SJCRH30 (cell line): ENCODE data around the gene SERPINA1. TPM values are rescaled to one million over a fixed set of nuclear protein-coding genes. Genes with fewer than 3 reads are reported as not detected.

Experiments used
- DNase-seq, 2 experiments: peaks; one replicate each; pipeline ENCODE4 v3.0.0-alpha.2; 2015 to 2020
- H3K27ac ChIP-seq: fragments of 250-450 bp; sonication (Bioruptor Pico); 2 replicates; pipeline ENCODE4 v1.5.1; 2020; ENCODE audit warnings: mild to moderate bottlenecking, moderate library complexity
- H3K27me3 ChIP-seq: fragments of 250-450 bp; sonication (Bioruptor Pico); 2 replicates; pipeline ENCODE4 v1.5.1; 2020; ENCODE audit warnings: mild to moderate bottlenecking, moderate library complexity
- H3K36me3 ChIP-seq: fragments of 250-450 bp; sonication (Bioruptor Pico); 2 replicates; pipeline ENCODE4 v1.5.1; 2020; ENCODE audit warnings: mild to moderate bottlenecking, moderate library complexity
- H3K4me1 ChIP-seq: fragments of 250-450 bp; sonication (Bioruptor Pico); 2 replicates; pipeline ENCODE4 v1.5.1; 2020; ENCODE audit warnings: mild to moderate bottlenecking, moderate library complexity
- H3K4me3 ChIP-seq: fragments of 250-450 bp; sonication (Bioruptor Pico); 2 replicates; pipeline ENCODE4 v1.5.1; 2020; ENCODE audit warnings: mild to moderate bottlenecking, moderate library complexity
- H3K9me3 ChIP-seq: fragments of 250-450 bp; sonication (Bioruptor Pico); replicated peaks from 2 replicates; pipeline ENCODE4 v1.5.1; 2020; ENCODE audit warnings: mild to moderate bottlenecking, moderate library complexity
- total RNA-seq: library from RNA; depleted of rRNA; stranded (reverse); fragments of >200 nt; shearing (Covaris generic); gene quantifications from 2 replicates; pipeline ENCODE4 v1.2.3, GENCODE V29; 2014

Gene SERPINA1
- total RNA-seq, 1 experiment from 2014 or later = not detected

GRCh38 chr14:94393474-94393873, 5.1 kb upstream of the SERPINA1 start:
- Histone ChIP-seq H3K27ac (no peak overlapping the region), H3K9me3 (no peaks in the 10 kb centered on the region), H3K27me3 (no peaks in the 10 kb centered on the region; the same call in 1 of the 2 replicates), H3K36me3 (no peaks in the 10 kb centered on the region), H3K4me1 (no peaks in the 10 kb centered on the region), H3K4me3 (no peak overlapping the region)
- no peak for DNase-seq

DNA sequence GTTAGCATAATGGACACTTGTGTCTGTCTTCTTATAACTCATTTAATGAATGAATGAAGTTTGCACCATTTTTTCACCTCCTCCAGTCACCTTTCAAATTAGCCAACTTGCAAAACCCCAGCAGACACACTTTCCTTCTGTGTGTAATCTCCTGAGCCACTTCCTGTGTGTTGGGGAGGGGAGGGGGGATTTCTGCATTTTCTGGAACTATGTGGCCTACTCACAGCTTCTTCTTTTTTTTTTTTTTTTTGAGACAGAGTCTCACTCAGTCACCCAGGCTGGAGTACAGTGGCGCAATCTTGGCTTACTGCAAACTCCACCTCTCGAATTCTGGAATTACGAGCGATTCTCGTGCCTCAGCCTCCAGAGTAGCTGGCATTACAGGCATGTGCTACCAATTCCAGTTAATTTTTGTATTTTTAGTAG, 4.1 kb upstream of the SERPINA1 start:
- H3K36me3 ChIP-seq = no peaks in the 10 kb centered on the region
- no peak overlapping the region for H3K4me3 ChIP-seq

GRCh38 chr14:94391281-94391975, 3.0 kb upstream of the SERPINA1 start:
- Histone ChIP-seq H3K36me3 (no peaks in the 10 kb centered on the region), H3K27me3 (peaks cover 9% of the 10 kb centered on the region), H3K4me1 (no peaks in the 10 kb centered on the region), H3K9me3 (no peaks in the 10 kb centered on the region), H3K4me3 (no peak overlapping the region), H3K27ac (no peak overlapping the region)
- DNase-seq = no peak

More for the DNA sequence above, 4.1 kb upstream of the SERPINA1 start:
- H3K9me3 ChIP-seq = no peaks in the 10 kb centered on the region
- peaks cover 9% of the 10 kb centered on the region for H3K27me3 ChIP-seq
- DNase-seq = no peak
- H3K4me1 ChIP-seq = no peaks in the 10 kb centered on the region
- no peak overlapping the region for H3K27ac ChIP-seq

DNA sequence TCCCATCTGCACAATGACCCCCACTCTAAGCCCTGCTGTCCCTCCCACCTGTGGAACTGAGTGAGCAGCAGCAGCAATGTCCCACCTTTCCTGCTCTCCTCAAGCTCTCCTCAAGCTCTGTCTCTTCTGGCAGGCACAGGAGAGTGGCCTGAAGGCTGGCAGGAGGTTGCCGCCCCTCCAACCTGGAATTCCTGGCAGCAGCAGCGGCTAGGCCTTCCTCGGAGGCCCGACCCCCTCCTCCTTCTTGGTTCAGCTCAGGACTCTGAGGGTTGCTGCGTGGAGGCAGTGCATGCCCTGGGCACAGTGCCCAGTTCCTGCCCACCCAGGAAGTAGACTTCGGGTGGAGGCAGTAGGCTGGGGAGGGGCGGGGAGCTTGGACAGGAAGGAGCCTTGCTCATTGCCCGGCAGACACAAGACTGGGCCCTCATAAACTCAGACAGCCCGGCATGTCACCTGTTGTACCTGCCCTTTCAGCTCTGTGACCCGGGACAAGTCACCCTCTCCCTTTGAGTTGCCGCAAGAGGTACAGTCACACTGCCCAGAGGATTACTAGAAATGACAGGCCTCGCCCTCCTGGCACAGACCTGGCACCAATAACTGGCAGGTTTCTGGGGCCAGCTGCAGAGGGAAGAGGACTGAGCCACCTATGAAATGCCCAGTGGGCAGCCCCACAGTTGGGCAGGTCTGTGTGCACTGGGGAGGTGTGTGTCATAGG, 2.1 kb upstream of the SERPINA1 start:
- DNase-seq = no peak
- Histone ChIP-seq H3K4me1 (no peaks in the 10 kb centered on the region), H3K36me3 (no peaks in the 10 kb centered on the region), H3K27ac (no peak overlapping the region), H3K9me3 (no peaks in the 10 kb centered on the region), H3K27me3 (peaks cover 9% of the 10 kb centered on the region), H3K4me3 (no peak overlapping the region)

GRCh38 chr14:94389731-94390371, 1.4 kb upstream of the SERPINA1 start:
- Histone ChIP-seq H3K27me3 (peaks cover 9% of the 10 kb centered on the region), H3K4me3 (no peak overlapping the region), H3K4me1 (no peaks in the 10 kb centered on the region), H3K36me3 (no peaks in the 10 kb centered on the region), H3K9me3 (no peaks in the 10 kb centered on the region), H3K27ac (no peak overlapping the region)
- DNase-seq = no peak

DNA sequence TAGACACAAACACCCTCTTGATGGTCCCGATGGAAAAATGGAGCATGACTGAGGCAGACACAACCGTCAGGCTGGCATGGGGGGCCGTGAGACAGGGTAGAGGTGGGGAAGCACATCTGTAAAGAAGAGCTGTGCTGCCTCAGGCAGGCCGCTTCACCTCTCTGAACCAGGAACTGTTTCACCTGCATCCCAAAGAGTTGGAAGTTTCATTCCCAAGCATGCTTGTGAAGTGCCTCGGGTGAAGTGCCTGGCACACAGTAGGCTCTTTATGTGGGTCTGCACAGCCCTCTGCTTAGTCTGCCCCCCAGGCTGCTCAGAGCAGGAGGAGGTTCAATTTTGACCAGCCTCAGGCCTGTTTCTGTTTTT, 685 bp upstream of the SERPINA1 start:
- Histone ChIP-seq H3K27me3 (peaks cover 9% of the 10 kb centered on the region), H3K4me1 (no peaks in the 10 kb centered on the region), H3K36me3 (no peaks in the 10 kb centered on the region), H3K9me3 (no peaks in the 10 kb centered on the region), H3K27ac (no peak overlapping the region), H3K4me3 (no peak overlapping the region)
- DNase-seq = no peak

GRCh38 chr14:94388027-94388383, 397 bp downstream of the SERPINA1 start:
- no peak for DNase-seq
- H3K4me3 ChIP-seq = no peak overlapping the region
- H3K36me3 ChIP-seq = no peaks in the 10 kb centered on the region
- peaks cover 9% of the 10 kb centered on the region for H3K27me3 ChIP-seq
- H3K4me1 ChIP-seq = no peaks in the 10 kb centered on the region
- no peak overlapping the region for H3K27ac ChIP-seq
- no peaks in the 10 kb centered on the region for H3K9me3 ChIP-seq

- Histone ChIP-seq H3K4me1 (no peaks in the 10 kb centered on the region), H3K4me3 (no peak overlapping the region), H3K27me3 (peaks cover 9% of the 10 kb centered on the region; the same call in 1 of the 2 replicates), H3K27ac (no peak overlapping the region), H3K9me3 (no peaks in the 10 kb centered on the region), H3K36me3 (no peaks in the 10 kb centered on the region)
- DNase-seq = no peak
These were observed 1.1 kb downstream of the SERPINA1 start for GRCh38 chr14:94387051-94388026.

DNA sequence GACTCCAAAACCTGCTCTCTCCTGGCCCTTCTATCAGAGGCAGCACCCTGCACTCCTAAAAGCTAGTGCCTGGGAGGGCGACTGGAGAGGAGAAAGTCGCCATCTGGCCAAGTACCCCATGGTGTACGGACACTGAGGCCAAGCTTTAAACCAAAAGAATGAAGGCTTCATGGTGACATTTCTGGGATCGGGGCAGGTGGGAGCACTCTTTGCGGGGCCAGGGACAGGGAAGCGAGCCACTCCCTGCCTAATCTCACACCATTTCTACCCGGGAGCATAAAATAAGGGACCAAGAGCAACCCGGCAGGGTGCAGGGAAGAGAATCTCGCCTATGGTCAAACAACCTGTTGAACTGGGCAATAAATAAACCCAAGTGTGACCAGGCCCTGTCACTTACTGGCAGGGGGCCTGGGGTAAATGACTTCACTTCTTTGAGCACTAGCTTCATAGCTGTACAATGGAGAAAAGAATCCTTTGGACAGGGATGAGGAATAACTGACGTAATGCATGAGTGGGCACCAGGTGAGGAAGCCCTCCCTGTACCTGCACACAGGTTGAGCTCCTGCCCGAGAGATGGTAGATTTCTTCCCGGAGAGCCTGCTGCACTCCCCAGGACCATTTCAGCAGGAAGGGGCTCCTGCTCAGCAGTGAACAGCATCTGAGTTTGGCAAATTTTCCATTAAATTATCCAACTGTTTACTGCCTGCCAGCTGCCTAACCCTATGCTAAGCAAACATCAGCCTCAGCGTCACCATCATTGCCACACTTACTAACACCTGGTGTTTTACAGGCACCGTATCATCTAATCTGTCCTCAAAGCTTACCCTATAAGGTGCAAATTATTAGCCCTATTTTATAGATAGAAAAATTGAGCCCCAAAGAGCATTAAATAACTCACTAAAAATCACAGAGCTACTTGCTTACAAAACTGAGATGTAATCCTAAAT, 2.0 kb downstream of the SERPINA1 start:
- no peak for DNase-seq
- Histone ChIP-seq H3K4me1 (no peaks in the 10 kb centered on the region), H3K27ac (no peak overlapping the region), H3K27me3 (peaks cover 9% of the 10 kb centered on the region; the same call in 1 of the 2 replicates), H3K36me3 (no peaks in the 10 kb centered on the region), H3K4me3 (no peak overlapping the region), H3K9me3 (no peaks in the 10 kb centered on the region)

DNA sequence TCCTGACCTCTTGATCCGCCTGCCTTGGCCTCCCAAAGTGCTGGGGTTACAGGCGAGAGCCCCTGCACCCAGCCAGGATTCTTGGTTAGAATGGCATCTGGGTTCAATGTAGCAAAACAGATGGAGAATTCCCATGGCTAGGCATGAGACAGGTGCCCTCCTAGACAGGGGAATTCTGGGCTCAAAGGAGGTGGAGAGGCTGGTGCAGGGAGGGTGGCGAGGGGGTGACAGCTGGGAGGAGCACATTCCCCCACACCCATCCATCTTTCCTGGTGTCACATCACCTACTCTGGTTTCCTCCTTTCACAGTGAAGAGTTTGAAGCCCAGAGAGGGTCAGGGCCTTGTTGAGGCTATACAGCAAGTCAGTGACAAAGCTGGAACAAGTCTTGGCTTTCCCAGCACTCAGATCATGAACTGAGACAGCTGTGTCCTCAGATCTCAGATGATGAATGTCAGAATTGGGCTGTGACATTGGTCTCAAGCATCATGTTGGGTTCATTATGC, 2.8 kb downstream of the SERPINA1 start:
- Histone ChIP-seq H3K4me3 (no peak overlapping the region), H3K9me3 (no peaks in the 10 kb centered on the region), H3K36me3 (no peaks in the 10 kb centered on the region), H3K27me3 (peaks cover 9% of the 10 kb centered on the region; the same call in 1 of the 2 replicates), H3K4me1 (no peaks in the 10 kb centered on the region), H3K27ac (no peak overlapping the region)
- no peak for DNase-seq

- H3K36me3 ChIP-seq = no peaks in the 10 kb centered on the region
- peaks cover 9% of the 10 kb centered on the region; the same call in 1 of the 2 replicates for H3K27me3 ChIP-seq
- no peaks in the 10 kb centered on the region for H3K4me1 ChIP-seq
- no peak overlapping the region for H3K4me3 ChIP-seq
- no peaks in the 10 kb centered on the region for H3K9me3 ChIP-seq
- no peak overlapping the region for H3K27ac ChIP-seq
- DNase-seq = no peak
These were observed 4.1 kb downstream of the SERPINA1 start for GRCh38 chr14:94384342-94384741.

DNA sequence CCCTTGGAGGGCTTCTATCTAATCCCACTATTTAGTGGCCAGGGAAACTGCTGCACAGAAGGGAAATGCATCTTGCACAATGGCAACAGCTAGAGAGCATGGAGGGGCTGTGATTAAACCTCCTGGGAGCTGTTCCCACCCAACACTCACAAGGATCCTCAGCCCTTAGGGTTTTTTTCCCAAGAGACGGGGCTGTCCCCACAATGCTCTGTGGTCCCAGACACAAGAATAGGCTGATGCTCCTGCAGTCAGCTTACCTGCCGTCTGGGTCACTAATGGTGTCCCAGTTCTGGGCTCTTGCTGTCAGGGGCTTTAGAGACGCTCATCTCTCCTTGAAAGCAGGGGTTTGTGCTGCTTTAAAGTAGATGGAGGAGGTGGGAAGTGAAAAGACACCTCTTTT, 4.6 kb downstream of the SERPINA1 start:
- Histone ChIP-seq H3K27ac (no peak overlapping the region), H3K27me3 (peaks cover 9% of the 10 kb centered on the region; the same call in 1 of the 2 replicates), H3K9me3 (no peaks in the 10 kb centered on the region), H3K36me3 (no peaks in the 10 kb centered on the region), H3K4me3 (no peak overlapping the region), H3K4me1 (no peaks in the 10 kb centered on the region)
- DNase-seq = no peak
